Hematopoietic multipotent progenitor cell treated with erythropoietin and hydrocortisone succinate and interleukin-3 and kit ligand, for 8 days (in vitro differentiated cells): ENCODE results near the gene STX8.
"Not testable (repeated sequence)": the region's sequence is repeated elsewhere in the genome, so short reads cannot be mapped to it uniquely, and the experiment has no call there.

ENCODE experiments used
- DNase-seq: peaks from one replicate; pipeline ENCODE4 v3.0.0-alpha.2; 2015

STX8 gene, protein sequence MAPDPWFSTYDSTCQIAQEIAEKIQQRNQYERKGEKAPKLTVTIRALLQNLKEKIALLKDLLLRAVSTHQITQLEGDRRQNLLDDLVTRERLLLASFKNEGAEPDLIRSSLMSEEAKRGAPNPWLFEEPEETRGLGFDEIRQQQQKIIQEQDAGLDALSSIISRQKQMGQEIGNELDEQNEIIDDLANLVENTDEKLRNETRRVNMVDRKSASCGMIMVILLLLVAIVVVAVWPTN

DNA sequence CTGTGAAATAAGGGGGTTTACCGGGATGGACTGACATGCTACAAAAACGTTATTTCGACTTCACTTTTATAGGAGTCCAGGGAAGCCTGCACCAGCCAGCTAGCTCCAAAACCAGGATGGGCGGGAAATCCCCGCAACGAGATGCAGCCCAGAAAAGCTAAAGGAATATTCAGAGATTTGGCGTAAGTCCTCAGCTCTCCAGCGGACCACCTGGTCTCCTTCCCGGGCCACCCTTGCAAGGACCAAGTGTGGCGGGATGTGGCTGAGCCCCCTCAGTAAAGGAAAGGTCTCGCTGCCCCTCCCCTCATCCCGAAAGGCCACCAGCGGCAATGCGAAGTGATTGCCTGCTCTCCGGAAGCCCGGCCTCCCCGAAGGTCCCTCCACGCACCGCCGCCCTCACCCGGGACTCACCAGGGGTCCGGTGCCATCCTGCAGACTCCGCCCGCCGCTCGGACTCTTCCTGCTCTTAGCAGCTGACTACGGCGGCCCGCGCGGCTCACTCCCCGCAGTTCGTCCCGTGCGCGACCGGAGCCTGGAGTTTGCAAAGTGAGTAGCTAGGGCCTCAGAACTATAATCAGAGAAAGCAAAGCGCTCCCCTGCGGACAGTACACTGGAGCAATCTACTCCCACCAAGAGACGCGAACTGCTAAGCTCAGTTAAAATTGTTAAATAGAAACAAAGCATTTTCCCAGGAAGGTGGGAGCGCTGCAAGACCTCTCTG is at the start of gene STX8:
TSS of gene STX8 (minus strand) at position 440 of the 721 bp plus-strand sequence. CDS start at position 428, 12 bp downstream.
- DNase-seq: peak; percentile 87

DNA sequence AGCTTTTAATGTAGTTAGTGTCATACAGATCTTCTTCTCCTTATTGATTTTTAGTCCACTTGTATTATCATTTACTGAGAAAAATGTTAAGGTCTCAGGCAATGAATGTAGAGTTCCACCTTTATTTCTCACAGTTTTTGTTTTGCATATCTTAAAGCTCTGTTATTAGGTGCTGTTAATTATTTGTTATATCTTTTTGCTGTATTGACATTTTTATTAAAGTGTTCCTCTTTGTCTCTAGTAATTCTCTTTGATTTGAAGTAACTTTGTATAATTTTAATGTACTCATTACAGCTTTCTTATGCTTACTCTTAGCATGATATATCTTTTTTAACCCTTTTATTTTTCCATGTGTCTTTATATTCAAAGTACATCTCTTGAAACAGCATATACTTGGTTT is 47.3 kb upstream of the STX8 start:
- DNase-seq: no peak

DNA sequence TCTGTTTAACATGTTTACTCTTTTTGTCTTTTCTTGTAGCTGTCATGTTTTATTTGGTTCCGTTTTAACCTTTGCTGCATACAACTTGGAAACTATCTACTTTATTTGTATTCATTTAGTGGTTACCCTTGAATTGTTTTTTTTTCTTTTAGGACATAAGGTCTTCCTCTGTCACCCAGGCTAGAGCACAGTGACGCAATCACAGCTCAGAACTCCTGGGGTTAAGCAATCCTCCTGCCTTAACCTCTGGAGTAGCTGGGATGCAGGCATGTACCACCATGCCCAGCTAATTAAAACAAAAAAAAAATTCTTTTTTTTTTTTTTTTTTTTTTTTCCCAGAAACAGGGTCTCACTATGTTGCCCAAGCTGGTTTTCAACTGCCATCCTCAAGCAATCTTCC is 39.9 kb upstream of the STX8 start:
- DNase-seq: no peak

DNA sequence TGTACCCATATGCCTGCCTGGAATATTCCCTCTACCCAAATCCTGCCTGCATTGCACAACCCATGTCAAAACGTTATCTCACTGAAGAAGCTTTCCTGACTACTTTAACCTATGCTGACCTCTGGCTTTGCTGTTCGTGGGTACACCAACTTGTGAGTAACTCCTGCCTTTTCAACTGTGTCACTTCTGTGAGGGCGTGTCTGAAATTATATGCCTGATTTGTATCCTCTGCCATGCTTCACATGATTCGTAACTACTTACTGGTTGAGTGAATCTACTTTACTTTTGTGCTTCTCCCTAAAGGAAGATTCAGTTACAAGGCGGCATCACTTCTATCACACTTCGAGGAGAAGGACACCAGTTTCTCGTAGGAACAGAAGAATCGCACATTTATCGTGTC is 36.4 kb upstream of the STX8 start:
- no peak for DNase-seq

DNA sequence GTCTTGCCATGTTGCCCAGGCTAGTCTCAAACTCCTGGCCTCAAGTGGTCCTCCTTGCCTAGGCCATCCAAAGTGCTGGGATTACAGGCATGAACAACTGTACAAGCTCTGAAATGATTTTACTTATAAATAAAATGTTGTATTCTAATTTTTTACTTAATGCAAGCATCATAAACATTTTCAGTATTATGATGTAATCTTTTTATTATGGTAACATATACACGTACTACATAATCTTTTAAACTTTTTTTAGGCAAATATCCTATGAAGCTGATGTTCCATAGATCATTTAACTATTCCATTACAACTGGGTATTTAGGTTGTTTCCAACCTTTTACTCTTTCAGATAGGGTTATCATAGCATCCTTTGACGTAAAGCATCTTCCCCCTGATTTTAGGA is 35.9 kb upstream of the STX8 start:
- DNase-seq: no peak

DNA sequence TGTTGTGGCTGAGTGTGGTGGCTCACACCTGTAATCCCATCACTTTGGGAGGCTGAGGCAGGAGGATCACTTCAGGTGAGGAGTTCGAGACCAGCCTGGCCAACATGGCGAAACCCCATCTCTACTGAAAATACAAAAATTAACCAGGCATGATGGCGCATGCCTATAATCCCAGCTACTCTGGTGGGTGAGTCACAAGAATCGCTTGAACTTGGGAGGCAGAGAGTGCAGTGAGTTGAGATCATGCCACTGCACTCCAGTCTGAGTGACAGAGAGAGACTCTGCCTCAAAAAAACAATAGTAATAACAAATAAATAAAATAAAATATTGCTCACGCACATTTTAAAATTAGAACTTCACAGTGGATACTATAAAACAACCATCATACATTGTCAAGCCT is 31.4 kb upstream of the STX8 start:
- not testable (repeated sequence) for DNase-seq

DNA sequence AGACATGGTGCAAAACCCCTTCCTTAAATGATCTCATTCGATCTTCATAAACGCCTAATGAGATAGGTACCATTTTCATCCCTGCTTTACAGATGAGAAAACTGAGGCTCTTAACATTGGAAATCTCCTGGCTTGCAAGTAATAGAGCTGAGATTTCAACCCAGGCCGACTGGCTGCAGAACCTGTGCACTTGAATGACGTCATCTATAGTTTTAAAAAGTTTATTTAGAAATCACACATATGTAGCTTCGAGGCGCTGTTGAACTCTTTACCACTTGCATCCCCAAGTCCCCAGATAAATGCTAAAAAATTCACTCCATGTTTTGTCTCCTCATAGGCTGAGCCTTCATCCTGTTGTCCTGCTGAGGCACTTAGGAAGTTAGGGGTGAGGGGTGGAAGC is 30.8 kb upstream of the STX8 start:
- DNase-seq: no peak

DNA sequence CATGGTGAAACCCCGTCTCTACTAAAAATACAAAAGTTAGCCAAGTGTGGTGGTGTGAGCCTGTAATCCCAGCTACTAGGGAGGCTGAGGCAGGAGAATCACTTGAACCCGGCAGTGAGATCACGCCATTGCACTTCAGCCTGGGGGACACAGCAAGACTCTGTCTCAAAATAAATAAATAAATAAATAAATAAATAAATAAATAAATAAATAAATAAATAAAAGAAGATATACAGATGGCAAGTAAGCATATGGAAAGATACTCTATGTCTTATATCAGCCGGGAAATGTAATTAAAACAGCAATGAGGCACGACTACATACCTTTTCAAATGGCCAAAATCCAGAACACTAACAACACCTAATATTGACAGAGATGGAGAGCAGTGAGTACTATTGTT is 29.0 kb upstream of the STX8 start:
- DNase-seq: not testable (repeated sequence)

DNA sequence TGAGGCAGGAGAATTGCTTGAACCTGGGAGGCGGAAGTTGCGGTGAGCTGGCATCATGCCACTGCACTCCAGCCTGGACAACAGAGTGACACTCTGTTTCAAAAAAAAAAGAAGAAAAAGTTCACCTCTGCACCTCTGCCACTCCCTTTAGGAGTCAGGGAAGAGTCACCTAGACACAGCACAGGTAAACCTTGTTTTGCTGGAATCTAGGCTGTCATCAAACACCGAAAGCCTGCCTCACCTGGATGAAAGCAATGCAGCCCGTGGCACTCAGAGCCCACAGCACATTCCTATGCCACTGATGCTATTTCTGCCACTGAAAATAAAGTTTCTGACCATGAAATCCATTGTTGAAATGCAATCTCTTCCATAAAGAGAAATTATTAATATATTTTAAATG is 23.0 kb upstream of the STX8 start:
- no peak for DNase-seq

DNA sequence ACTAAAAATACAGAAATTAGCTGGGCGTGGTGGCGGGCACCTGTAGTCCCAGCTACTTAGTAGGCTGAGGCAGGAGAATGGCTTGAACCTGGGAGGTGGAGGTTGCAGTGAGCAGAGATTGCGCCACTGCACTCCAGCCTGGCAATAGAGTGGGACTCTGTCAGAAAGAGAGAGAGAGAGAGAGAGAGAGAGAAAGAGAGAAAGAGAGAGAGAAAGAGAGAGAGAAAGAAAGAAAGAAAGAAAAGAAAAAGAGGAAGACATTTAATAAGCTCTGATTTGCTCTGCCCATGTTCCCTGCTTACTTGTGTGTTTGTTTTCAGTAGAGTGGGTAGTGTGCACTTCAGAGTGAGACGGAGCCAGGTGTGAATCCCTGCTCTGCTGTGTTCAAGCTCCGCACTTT is 22.0 kb upstream of the STX8 start:
- DNase-seq: not testable (repeated sequence)

DNA sequence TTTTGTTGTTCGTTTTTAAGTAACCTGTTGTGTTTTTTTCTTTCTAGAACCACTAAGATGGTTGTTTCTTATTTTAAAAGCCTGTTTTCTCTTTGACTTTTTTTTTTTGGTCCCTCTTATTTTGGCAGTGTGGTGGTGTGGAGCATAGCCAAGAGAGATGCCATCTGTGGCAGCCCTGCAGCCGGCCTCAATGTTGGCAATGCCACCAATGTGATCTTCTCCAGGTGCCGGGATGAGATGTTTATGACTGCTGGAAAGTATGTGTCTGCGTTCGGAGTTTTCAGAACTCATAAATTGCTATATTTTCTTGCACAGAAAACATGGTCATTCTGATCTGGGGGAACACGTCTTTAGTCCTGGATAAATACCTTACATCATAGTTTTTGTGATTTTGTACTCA is 18.4 kb upstream of the STX8 start:
- DNase-seq: no peak

DNA sequence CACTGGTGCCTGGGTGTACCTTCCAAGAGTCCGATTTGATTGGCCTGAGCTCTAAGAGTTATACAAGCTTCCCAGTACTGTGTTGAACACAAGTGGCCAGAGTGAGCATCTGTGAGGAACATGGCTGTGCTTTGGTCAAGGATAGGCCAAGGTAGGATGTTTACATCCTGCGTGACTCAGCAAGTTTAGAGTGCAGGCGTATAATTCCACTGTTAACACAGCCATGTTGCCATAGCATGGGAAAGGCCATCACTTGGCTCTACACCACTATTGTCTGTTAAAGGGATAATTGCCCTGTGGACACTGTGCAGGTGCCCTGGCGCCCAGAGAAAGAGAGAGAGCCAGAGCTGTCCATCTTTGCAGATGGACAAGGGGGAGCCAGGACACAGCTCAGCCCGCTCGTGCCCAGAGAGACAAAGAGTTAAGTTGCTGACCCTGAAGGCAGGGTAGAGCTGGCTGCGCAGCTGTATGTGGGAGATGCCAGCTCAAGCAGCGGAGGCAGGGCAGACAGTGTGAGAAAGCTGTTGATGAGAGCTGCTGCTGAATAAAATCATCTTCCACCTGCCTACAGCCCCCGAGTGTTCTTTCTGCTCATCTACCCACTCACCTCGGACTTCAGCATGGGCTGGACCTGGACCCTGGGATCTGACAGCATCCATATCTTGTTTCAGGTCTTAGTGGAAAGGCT is 12.5 kb upstream of the STX8 start:
- no peak for DNase-seq

DNA sequence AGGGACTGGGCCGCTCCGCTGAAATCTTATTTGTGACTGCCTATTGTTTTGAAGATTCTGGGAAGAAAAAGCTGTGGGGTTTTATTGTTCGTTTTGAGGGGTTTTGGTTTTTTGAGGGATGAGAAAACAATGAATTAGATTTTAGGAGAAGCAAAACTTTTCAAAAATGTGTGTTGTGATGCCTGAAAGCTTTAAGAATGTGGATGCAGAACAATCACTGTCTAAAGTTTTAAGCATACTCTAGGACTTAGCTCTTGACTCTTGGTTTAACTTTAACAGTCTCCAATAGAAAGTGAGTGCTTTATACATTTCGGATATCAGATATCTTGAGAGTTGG is 1.7 kb upstream of the STX8 start:
- no peak for DNase-seq

DNA sequence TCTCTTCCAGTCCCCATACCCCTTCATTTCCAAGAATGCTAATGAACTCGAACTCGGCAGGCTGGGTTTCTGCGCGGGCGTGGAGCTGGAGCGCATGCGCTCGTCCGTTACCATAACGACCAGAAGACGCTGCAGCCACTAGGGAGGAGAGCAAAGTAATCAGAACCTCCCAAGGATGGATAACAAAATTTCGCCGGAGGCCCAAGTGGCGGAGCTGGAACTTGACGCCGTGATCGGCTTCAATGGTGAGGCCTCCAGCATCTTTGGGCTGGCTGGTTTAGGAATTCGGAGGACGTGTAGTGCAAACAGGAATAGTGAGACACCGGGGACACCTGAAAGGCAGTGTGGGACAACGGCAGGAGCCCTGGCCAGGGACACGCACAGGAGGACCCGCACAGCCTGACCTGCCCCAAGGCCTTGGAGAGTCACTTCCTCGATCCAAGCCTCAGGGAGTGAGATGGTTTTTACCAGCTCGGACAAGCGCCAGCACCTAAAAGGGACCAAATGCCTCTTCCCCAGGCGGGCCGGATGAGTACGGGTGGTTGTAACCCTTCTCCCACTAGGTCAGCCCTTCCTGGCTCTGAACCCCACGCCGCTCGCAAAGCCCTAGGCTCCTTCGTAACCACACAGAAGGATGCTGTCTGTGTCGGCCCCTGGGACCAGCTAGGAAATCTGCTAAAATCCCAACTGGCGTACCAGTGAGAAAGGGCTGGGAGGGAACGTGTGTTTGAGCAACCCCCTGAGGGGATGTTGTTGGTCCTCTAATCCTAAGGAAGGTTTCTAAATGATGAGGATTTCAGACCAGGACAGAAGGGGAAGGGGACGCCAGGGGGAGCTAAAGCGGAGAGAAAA is 1.1 kb upstream of the STX8 start, which contains the start of gene CFAP52:
TSS of gene CFAP52 (plus strand) at position 122 of the 852 bp plus-strand sequence. CDS start at position 176, 54 bp downstream.
- peak; percentile 85 for DNase-seq

DNA sequence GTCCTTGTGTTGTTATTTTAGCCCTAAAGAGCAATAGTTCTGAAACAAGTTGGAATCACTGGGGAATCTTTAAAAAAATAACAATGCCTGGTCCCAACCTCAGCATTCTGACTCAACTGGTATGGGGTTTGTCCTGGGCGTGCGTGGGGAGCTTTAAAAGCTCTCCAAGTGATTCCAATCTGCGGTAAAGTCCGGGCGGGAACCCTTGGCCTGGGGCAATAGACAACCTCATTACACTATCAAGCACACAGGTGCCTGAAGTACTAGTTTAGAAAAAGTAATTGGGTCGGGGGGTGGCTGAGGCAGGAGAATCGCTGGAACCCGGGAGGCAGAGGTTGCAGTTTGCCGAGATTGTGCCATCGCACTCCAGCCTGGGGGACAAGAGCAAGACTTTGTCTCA is 4.4 kb downstream of the STX8 start:
- DNase-seq: no peak

DNA sequence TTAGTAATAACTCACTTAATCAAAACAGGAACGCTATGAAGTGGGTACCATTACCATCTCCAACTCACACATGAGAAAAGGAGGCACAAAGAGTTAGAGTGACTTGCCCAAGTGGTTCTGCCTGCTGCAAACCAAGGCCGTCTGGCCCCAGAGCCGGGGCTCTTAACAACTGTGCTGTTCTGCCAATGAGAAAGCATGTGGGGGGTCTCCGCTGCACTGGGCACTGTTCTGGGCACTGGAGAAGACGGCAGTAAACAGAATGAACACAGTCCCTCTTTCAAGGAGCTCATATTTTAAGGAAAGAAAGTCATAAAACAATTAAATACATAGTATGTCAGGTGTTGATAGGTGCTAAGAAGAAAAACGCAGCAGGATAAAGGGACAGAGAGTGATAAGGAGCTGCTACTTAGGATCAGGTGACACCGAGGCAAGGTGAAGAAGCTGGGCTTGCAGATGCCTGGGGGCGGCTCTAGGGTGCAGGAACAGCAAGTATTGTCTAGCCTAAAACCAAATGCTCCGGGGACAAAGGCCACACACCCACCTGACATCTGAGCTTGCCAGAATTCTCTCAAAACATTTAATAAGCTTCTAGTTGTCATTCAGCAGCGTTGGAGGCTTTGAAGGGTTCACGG is 6.5 kb downstream of the STX8 start:
- DNase-seq: no peak

DNA sequence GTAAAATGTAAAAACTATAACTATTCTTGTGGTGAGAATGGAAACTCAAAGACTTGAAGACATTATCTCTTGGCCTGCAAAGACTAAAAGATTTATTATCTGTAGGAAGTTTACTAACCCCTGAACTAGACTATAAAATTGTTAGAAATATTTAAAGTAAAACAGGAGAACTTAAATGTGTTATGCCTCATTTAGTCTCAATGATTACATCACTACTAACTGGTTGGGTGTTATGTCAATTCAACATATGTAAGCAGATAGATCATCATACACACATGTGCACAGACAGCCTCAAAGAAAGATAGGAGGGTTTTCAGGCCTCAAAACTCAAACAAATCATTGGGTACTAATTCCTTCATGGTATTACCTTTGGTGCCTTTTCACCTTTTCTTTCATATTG is 7.6 kb downstream of the STX8 start:
- DNase-seq: no peak

DNA sequence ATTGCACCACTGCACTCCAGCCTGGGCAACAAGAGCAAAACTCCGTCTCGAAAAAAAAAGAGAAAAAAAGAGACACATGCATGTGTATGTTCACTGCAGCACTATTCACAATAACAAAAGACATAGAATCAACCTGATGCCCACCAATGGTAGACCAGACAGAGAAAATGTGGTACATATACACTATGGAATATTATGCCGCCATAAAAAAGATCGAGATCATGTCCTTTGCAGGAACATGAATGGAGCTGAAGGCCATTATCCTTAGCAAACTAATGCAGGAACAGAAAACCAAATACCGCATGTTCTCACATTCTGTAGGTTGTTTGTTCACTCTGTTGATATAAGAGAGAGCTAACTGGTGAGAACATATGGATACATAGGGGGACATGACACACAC is 8.9 kb downstream of the STX8 start:
- DNase-seq: not testable (repeated sequence)

DNA sequence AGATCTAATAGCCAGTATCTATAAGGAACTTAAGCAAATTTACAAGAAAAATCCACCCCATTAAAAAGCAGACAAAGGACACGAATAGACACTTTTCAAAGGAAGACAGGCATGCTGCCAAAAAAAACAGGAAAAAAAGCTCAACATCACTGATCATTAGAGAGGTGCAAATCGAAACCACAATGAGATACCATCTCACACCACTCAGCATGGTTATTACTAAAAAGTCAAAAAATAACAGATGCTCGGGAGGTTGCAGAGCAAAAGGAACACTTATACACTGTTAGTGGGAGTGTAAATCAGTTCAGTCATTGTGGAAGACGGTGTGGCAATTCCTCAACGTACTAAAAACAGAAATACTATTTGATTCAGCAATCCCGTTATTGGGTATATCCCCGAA is 9.6 kb downstream of the STX8 start:
- DNase-seq: peak; percentile 22

DNA sequence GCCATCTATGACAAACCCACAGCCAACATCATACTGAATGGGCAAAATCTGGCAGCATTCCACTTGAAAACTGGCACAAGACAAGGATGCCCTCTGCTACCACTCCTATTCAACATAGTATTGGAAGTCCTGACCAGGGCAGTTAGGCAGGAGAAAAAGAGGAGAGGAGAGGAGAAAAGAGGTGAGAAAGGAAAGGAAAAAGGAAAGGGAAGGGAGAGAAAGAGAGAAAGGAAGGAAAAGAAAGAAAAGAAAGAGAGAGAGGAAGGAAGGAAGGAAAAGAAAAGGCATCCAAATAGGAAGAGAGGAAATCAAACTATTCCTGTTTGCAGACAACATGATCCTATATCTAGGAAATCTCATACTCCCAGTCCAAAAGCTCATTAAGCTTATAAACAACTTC is 11.5 kb downstream of the STX8 start:
- no peak for DNase-seq

DNA sequence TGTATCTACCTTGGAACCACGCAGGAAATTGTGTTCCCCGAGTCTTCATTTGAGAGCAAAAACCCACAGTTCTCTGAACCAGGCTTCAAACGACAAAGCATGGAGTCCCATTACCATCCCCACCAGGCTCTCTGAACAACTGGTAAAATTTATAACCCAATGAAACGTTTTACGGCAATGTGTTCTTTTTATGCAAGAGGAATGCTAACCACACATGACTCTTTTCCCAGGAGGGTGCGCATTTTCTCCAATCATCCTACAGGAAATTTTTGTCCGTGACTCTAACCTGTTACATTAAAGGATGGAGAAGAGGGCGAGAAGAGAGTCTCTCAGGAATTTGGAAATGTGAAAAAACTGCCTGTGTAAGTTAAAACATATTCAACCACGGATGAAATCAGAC is 17.8 kb downstream of the STX8 start:
- DNase-seq: no peak

DNA sequence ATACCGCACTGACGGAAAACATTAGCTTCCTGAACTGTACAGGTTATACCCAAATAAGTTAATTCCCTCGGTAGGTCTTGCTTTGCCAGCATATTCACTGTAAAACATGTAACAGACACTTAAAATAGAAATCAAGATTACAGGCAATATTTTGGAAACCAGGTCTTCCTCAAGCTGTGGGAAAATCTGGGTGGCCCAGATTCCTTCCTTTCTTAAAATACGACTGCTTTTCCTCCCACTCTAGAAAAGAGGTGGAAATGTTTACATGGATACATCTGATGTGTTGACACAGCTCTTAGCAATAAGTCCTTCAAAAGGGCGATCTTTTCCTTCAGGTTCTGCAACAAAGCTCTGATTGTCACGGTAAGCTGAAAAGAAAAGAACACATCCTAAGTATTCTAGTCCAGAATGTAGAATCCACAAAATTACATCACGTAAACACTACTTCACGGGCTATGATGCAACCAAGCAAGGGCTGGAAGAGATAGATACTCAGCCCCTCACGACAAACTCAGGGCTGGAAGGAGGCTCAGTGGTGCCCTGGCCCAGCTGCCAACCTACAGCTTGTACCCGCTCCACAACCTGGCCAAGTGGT is 18.4 kb downstream of the STX8 start:
- DNase-seq: no peak
